ENCODE data around the gene RAPH1.

DNA sequence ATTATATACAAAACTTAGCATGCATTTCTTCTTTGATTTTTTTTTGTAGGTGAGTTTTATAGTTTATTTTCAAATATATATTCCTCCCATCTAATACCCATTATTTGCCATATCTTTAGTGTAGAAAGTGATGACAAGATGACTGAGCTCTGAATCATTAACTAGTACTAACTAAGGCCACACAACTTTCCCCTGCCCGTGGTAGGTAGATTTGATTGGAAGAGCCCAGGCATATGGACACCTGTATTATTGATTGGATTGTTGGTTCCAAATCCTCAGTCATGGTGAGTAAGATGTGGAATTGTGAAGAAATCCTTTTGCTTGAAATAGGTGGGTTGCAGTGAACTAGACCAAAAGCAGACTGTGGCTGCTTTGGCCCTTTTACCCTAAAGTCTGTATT, 152.1 kb downstream of the RAPH1 start:
- TF ChIP-seq KDM1A (IDR thresholded peaks at IDR 0.05) = no peak
- TF ChIP-seq SNRNP70 (optimal IDR thresholded peaks at IDR 0.05; ENCODE audit: low read depth, low read length) = no peak
- TF ChIP-seq ZKSCAN8 (CRISPR knock-in tag; IDR thresholded peaks at IDR 0.05) = no peak
- TF ChIP-seq, protein P1, sequence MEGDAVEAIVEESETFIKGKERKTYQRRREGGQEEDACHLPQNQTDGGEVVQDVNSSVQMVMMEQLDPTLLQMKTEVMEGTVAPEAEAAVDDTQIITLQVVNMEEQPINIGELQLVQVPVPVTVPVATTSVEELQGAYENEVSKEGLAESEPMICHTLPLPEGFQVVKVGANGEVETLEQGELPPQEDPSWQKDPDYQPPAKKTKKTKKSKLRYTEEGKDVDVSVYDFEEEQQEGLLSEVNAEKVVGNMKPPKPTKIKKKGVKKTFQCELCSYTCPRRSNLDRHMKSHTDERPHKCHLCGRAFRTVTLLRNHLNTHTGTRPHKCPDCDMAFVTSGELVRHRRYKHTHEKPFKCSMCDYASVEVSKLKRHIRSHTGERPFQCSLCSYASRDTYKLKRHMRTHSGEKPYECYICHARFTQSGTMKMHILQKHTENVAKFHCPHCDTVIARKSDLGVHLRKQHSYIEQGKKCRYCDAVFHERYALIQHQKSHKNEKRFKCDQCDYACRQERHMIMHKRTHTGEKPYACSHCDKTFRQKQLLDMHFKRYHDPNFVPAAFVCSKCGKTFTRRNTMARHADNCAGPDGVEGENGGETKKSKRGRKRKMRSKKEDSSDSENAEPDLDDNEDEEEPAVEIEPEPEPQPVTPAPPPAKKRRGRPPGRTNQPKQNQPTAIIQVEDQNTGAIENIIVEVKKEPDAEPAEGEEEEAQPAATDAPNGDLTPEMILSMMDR (IDR thresholded peaks at IDR 0.05 in 2 of 3, conservative IDR thresholded peaks at IDR 0.05 in 1 of 3; ENCODE audit: insufficient read depth in 2 of 3, low read depth in 1 of 3, low read length in 3 of 3) = no peak
- TF ChIP-seq BRD4 (IDR thresholded peaks at IDR 0.05) = no peak
- TF ChIP-seq ARID2 (IDR thresholded peaks at IDR 0.05) = no peak
- no peak for TF ChIP-seq RFX1 (IDR thresholded peaks at IDR 0.05)
- no peak for TF ChIP-seq SIN3A (IDR thresholded peaks at IDR 0.05; ENCODE audit: borderline replicate concordance in 2 of 2, control insufficient read depth in 1 of 2, low read depth in 2 of 2, low read length in 2 of 2)
- TF ChIP-seq CREB1 (IDR thresholded peaks at IDR 0.05) = no peak
- TF ChIP-seq CREB1 (CRISPR knock-in tag; IDR thresholded peaks at IDR 0.05) = no peak
- no peak for TF ChIP-seq ZKSCAN1 (IDR thresholded peaks at IDR 0.05; ENCODE audit: low read depth, low read length)
- no peak for TF ChIP-seq CHD4 (IDR thresholded peaks at IDR 0.05; ENCODE audit: insufficient read depth, insufficient replicate concordance, low read depth, low read length, poor library complexity, severe bottlenecking)

Measured in K562 (cell line).